Measurements from ENCODE around the gene NDUFS8.

NDUFS8 gene

GRCh38 chr11:67997475-67997921 lies 33.0 kb upstream of the NDUFS8 start:
- H2AFZ ChIP-seq (ENCODE audit: low read depth): no peak overlapping the region
- H3K27ac ChIP-seq: peak overlapping the region; percentile 58; the same call in 1 of the 2 replicates
- no peak overlapping the region for H3K9ac ChIP-seq
- H3K36me3 ChIP-seq (ENCODE audit: insufficient read depth): no peaks in the 10 kb centered on the region
- no peak overlapping the region for H3K4me3 ChIP-seq (IDR thresholded peaks at IDR 0.05; ENCODE audit: insufficient read depth, low read depth, low read length)
- no peak for TF ChIP-seq CTCF (conservative IDR thresholded peaks at IDR 0.05; ENCODE audit: low read depth, low read length)
- no peaks in the 10 kb centered on the region for H3K79me2 ChIP-seq (ENCODE audit: insufficient read depth, low read depth)
- no peaks in the 10 kb centered on the region for H4K20me1 ChIP-seq (ENCODE audit: insufficient read depth)
- H3K27me3 ChIP-seq (ENCODE audit: insufficient read depth, low read depth): no peaks in the 10 kb centered on the region
- peaks cover 81% of the 10 kb centered on the region for H3K4me1 ChIP-seq (ENCODE audit: low read depth, poor library complexity, severe bottlenecking)
- peak overlapping the region; percentile 56; the same call in 1 of the 2 replicates for H3K4me2 ChIP-seq

GRCh38 chr11:67998150-67999045 lies 32.1 kb upstream of the NDUFS8 start:
- Histone ChIP-seq H3K9ac (no peak overlapping the region), H3K36me3 (ENCODE audit: insufficient read depth) (no peaks in the 10 kb centered on the region), H3K4me1 (ENCODE audit: low read depth, poor library complexity, severe bottlenecking) (peaks cover 81% of the 10 kb centered on the region), H3K79me2 (ENCODE audit: insufficient read depth, low read depth) (no peaks in the 10 kb centered on the region), H4K20me1 (ENCODE audit: insufficient read depth) (no peaks in the 10 kb centered on the region), H3K27me3 (ENCODE audit: insufficient read depth, low read depth) (no peaks in the 10 kb centered on the region), H2AFZ (ENCODE audit: low read depth) (no peak overlapping the region), H3K27ac (peak overlapping the region; percentile 58), H3K4me2 (peak overlapping the region; percentile 56; the same call in 1 of the 2 replicates), H3K4me3 (IDR thresholded peaks at IDR 0.05; ENCODE audit: insufficient read depth, low read depth, low read length) (no peak overlapping the region)
- no peak for TF ChIP-seq CTCF (conservative IDR thresholded peaks at IDR 0.05; ENCODE audit: low read depth, low read length)

- H3K27ac ChIP-seq: peak overlapping the region; percentile 58; the same call in 1 of the 2 replicates
- H2AFZ ChIP-seq (ENCODE audit: low read depth): no peak overlapping the region
- no peaks in the 10 kb centered on the region for H3K79me2 ChIP-seq (ENCODE audit: insufficient read depth, low read depth)
- no peak for TF ChIP-seq CTCF (conservative IDR thresholded peaks at IDR 0.05; ENCODE audit: low read depth, low read length)
- no peak overlapping the region for H3K9ac ChIP-seq
- H3K4me2 ChIP-seq: no peak overlapping the region; the same call in 1 of the 2 replicates
- no peaks in the 10 kb centered on the region for H3K27me3 ChIP-seq (ENCODE audit: insufficient read depth, low read depth)
- no peaks in the 10 kb centered on the region for H3K36me3 ChIP-seq (ENCODE audit: insufficient read depth)
- H3K4me3 ChIP-seq (IDR thresholded peaks at IDR 0.05; ENCODE audit: insufficient read depth, low read depth, low read length): no peak overlapping the region
- peaks cover 79% of the 10 kb centered on the region for H3K4me1 ChIP-seq (ENCODE audit: low read depth, poor library complexity, severe bottlenecking)
- H4K20me1 ChIP-seq (ENCODE audit: insufficient read depth): no peaks in the 10 kb centered on the region
Measured at GRCh38 chr11:67999201-67999629, 31.3 kb upstream of the NDUFS8 start.

GRCh38 chr11:67999704-68000103 lies 30.8 kb upstream of the NDUFS8 start:
- no peaks in the 10 kb centered on the region for H3K79me2 ChIP-seq (ENCODE audit: insufficient read depth, low read depth)
- no peak overlapping the region for H3K4me2 ChIP-seq
- no peaks in the 10 kb centered on the region for H3K27me3 ChIP-seq (ENCODE audit: insufficient read depth, low read depth)
- TF ChIP-seq CTCF (conservative IDR thresholded peaks at IDR 0.05; ENCODE audit: low read depth, low read length): no peak
- no peak overlapping the region for H2AFZ ChIP-seq (ENCODE audit: low read depth)
- H3K27ac ChIP-seq: no peak overlapping the region
- H3K9ac ChIP-seq: no peak overlapping the region
- H3K4me3 ChIP-seq (IDR thresholded peaks at IDR 0.05; ENCODE audit: insufficient read depth, low read depth, low read length): no peak overlapping the region
- no peaks in the 10 kb centered on the region for H3K36me3 ChIP-seq (ENCODE audit: insufficient read depth)
- H3K4me1 ChIP-seq (ENCODE audit: low read depth, poor library complexity, severe bottlenecking): peaks cover 79% of the 10 kb centered on the region
- no peaks in the 10 kb centered on the region for H4K20me1 ChIP-seq (ENCODE audit: insufficient read depth)

Data from KMS-11 (cell line).